Caco-2 (cell line): ENCODE results near the gene SDHD. TPM values are rescaled to one million over a fixed set of nuclear protein-coding genes. Genes with fewer than 3 reads are reported as not detected.
"Not testable (repeated sequence)": the region's sequence is repeated elsewhere in the genome, so short reads cannot be mapped to it uniquely, and the experiment has no call there.

ENCODE experiments used
- BruUV-seq: library from RNA; stranded (reverse); fragments of 400-500 nt; replicated peaks from 2 replicates; lab custom pipeline; 2021; lab: Mats Ljungman, UMichigan
- CTCF ChIA-PET: fragments of 300-600 bp; sonication (Branson Sonifier 250); formaldehyde crosslinking; loops from one replicate; lab custom pipeline; 2022; ENCODE audit warnings: antibody characterized with exemption; lab: Charles Lee
- POLR2A ChIA-PET: fragments of 300-600 bp; sonication (Branson Sonifier 250); formaldehyde crosslinking; loops from one replicate; lab custom pipeline; 2022; ENCODE audit warnings: antibody characterized with exemption; lab: Charles Lee
- DNase-seq, 2 experiments: peaks; one replicate each; pipeline versions ENCODE4 v3.0.0 to v3.0.0-alpha.2; 2020 to 2022
- H3K27me3 ChIP-seq: replicated peaks from 2 replicates; pipeline ENCODE4 v1.6.0; 2011; ENCODE audit warnings: low read length; ENCODE audit not compliant: control insufficient read depth, insufficient read depth
- H3K36me3 ChIP-seq: 2 replicates; pipeline ENCODE4 v1.5.1; 2011; ENCODE audit warnings: low read length; ENCODE audit not compliant: control insufficient read depth, insufficient read depth
- H3K4me1 ChIP-seq: fragments of 250-450 bp; sonication (Bioruptor Pico); 2 replicates; pipeline ENCODE4 v1.5.1; 2020; ENCODE audit warnings: mild to moderate bottlenecking
- H3K4me3 ChIP-seq: 2 replicates; pipeline ENCODE4 v1.5.1; 2011; ENCODE audit warnings: low read depth, mild to moderate bottlenecking, control low read depth, low read length
- H3K9me3 ChIP-seq: fragments of 250-450 bp; sonication (Bioruptor Pico); 2 replicates; pipeline ENCODE4 v1.5.1; 2020; ENCODE audit warnings: mild to moderate bottlenecking, moderate library complexity
- H3K27ac Mint-ChIP-seq: one replicate; pipeline ENCODE4 v1.8.0; 2022; ENCODE audit warnings: mixed read lengths; ENCODE audit not compliant: unreplicated experiment
- H3K27me3 Mint-ChIP-seq: one replicate; pipeline ENCODE4 v1.8.0; 2022; ENCODE audit warnings: mixed read lengths; ENCODE audit not compliant: insufficient read depth, unreplicated experiment
- H3K36me3 Mint-ChIP-seq: one replicate; pipeline ENCODE4 v1.8.0; 2022; ENCODE audit warnings: mild to moderate bottlenecking, mixed read lengths; ENCODE audit not compliant: insufficient read depth, unreplicated experiment
- H3K4me1 Mint-ChIP-seq: one replicate; pipeline ENCODE4 v1.8.0; 2022; ENCODE audit warnings: low read depth, mixed read lengths; ENCODE audit not compliant: unreplicated experiment
- H3K4me3 Mint-ChIP-seq: one replicate; pipeline ENCODE4 v1.8.0; 2022; ENCODE audit warnings: mild to moderate bottlenecking, moderate library complexity, mixed read lengths; ENCODE audit not compliant: unreplicated experiment
- H3K9me3 Mint-ChIP-seq: one replicate; pipeline ENCODE4 v1.8.0; 2022; ENCODE audit warnings: mixed read lengths; ENCODE audit not compliant: unreplicated experiment
- CTCF ChIP-seq, 2 experiments: fragments of 200-600 bp in 1 of 2; IDR thresholded peaks; 1 replicate in 1 of 2; 2 replicates in 1 of 2; pipeline versions ENCODE4 v1.5.1 to v1.8.0; 2011 to 2022; ENCODE audit warnings: antibody characterized with exemption in 1 of 2, control low read depth in 1 of 2, inconsistent platforms in 1 of 2, low read depth in 1 of 2, low read length in 1 of 2, mild to moderate bottlenecking in 1 of 2, moderate library complexity in 1 of 2; ENCODE audit not compliant: insufficient read depth in 1 of 2, severe bottlenecking in 1 of 2, unreplicated experiment in 1 of 2
- intact Hi-C: fragments of 100-400 bp; cut with micrococcal nuclease; formaldehyde crosslinking; loops from one replicate; pipeline ENCODE4 v1.10.0; 2022; ENCODE audit not compliant: unreplicated experiment
- total RNA-seq: library from RNA; stranded (reverse); gene quantifications from 2 replicates; pipeline ENCODE4 v1.2.3, GENCODE V29; 2022

SDHD gene
- total RNA-seq, 1 experiment from 2014 or later: 157 TPM

GRCh38 chr11:112042161-112042960, 44.3 kb upstream of the SDHD start:
- POLR2A ChIA-PET: no interaction called here
- TF ChIP-seq CTCF (IDR thresholded peaks at IDR 0.05; ENCODE audit: insufficient read depth in 1 of 2, low read depth in 1 of 2, low read length in 1 of 2, severe bottlenecking in 1 of 2, unreplicated experiment in 1 of 2): no peak

GRCh38 chr11:112042961-112043304, 43.7 kb upstream of the SDHD start:
- intact Hi-C loops: no loop called here
- Mint-ChIP-seq H3K4me3 (no peak overlapping the region), H3K4me1 (peaks cover 22% of the 10 kb centered on the region), H3K36me3 (peaks cover 81% of the 10 kb centered on the region), H3K27ac (no peak overlapping the region), H3K27me3 (no peaks in the 10 kb centered on the region), H3K9me3 (no peaks in the 10 kb centered on the region)
- Histone ChIP-seq H3K27me3 (no peaks in the 10 kb centered on the region), H3K36me3 (peaks cover 10% of the 10 kb centered on the region), H3K9me3 (peaks cover 5% of the 10 kb centered on the region; the same call in 1 of the 2 replicates), H3K4me3 (no peak overlapping the region), H3K4me1 (no peaks in the 10 kb centered on the region)
- no peak for DNase-seq
- CTCF ChIA-PET: no interaction called here
- BruUV-seq: no TSS peak
- no peak for TF ChIP-seq CTCF (IDR thresholded peaks at IDR 0.05; ENCODE audit: insufficient read depth in 1 of 2, low read depth in 1 of 2, low read length in 1 of 2, severe bottlenecking in 1 of 2, unreplicated experiment in 1 of 2)
- POLR2A ChIA-PET: no interaction called here

More at GRCh38 chr11:112042161-112042960, 44.3 kb upstream of the SDHD start:
- Histone ChIP-seq H3K4me1 (no peaks in the 10 kb centered on the region), H3K9me3 (peaks cover 5% of the 10 kb centered on the region; the same call in 1 of the 2 replicates), H3K4me3 (no peak overlapping the region), H3K27me3 (no peaks in the 10 kb centered on the region), H3K36me3 (peaks cover 13% of the 10 kb centered on the region)
- intact Hi-C loops: no loop called here
- DNase-seq: no peak
- H3K36me3 Mint-ChIP-seq: peaks cover 81% of the 10 kb centered on the region
- H3K27ac Mint-ChIP-seq: no peak overlapping the region
- peaks cover 22% of the 10 kb centered on the region for H3K4me1 Mint-ChIP-seq
- CTCF ChIA-PET: no interaction called here
- H3K27me3 Mint-ChIP-seq: no peaks in the 10 kb centered on the region
- H3K9me3 Mint-ChIP-seq: no peaks in the 10 kb centered on the region
- H3K4me3 Mint-ChIP-seq: no peak overlapping the region
- BruUV-seq: no TSS peak

- intact Hi-C loops: no loop called here
- H3K4me1 Mint-ChIP-seq: peaks cover 19% of the 10 kb centered on the region
- BruUV-seq: no TSS peak
- H3K36me3 Mint-ChIP-seq: peaks cover 81% of the 10 kb centered on the region
- H3K4me3 Mint-ChIP-seq: no peak overlapping the region
- H3K27ac Mint-ChIP-seq: no peak overlapping the region
- CTCF ChIA-PET: no interaction called here
- no peaks in the 10 kb centered on the region for H3K9me3 Mint-ChIP-seq
- Histone ChIP-seq H3K9me3 (peaks cover 5% of the 10 kb centered on the region; the same call in 1 of the 2 replicates), H3K27me3 (no peaks in the 10 kb centered on the region), H3K4me1 (no peaks in the 10 kb centered on the region), H3K36me3 (peaks cover 10% of the 10 kb centered on the region), H3K4me3 (no peak overlapping the region)
- no peak for TF ChIP-seq CTCF (IDR thresholded peaks at IDR 0.05; ENCODE audit: insufficient read depth in 1 of 2, low read depth in 1 of 2, low read length in 1 of 2, severe bottlenecking in 1 of 2, unreplicated experiment in 1 of 2)
- POLR2A ChIA-PET: no interaction called here
- no peaks in the 10 kb centered on the region for H3K27me3 Mint-ChIP-seq
- DNase-seq: no peak
Observed at GRCh38 chr11:112044961-112045360, 41.7 kb upstream of the SDHD start.

- H3K4me1 ChIP-seq, DNase-seq, H3K4me1 Mint-ChIP-seq, H3K27me3 ChIP-seq, BruUV-seq, H3K27me3 Mint-ChIP-seq, H3K4me3 Mint-ChIP-seq, H3K36me3 ChIP-seq, H3K9me3 ChIP-seq, H3K9me3 Mint-ChIP-seq, POLR2A ChIA-PET, CTCF ChIA-PET, intact Hi-C loops, H3K27ac Mint-ChIP-seq, H3K4me3 ChIP-seq: not testable (repeated sequence)
- H3K36me3 Mint-ChIP-seq: peaks cover 83% of the 10 kb centered on the region
Observed at GRCh38 chr11:112046647-112047046, 40.0 kb upstream of the SDHD start.

- H3K36me3 Mint-ChIP-seq: peaks cover 89% of the 10 kb centered on the region
- H3K4me1 Mint-ChIP-seq, H3K27me3 ChIP-seq, H3K9me3 ChIP-seq, H3K27me3 Mint-ChIP-seq, DNase-seq, intact Hi-C loops, H3K4me3 ChIP-seq, H3K36me3 ChIP-seq, H3K4me3 Mint-ChIP-seq, CTCF ChIA-PET, BruUV-seq, H3K27ac Mint-ChIP-seq, H3K9me3 Mint-ChIP-seq, H3K4me1 ChIP-seq, POLR2A ChIA-PET: not testable (repeated sequence)
Observed at GRCh38 chr11:112048256-112048655, 38.4 kb upstream of the SDHD start.
